Heart left ventricle (tissue), 16 donors: ENCODE results near the gene FOXJ2. TPM values are rescaled to one million over a fixed set of nuclear protein-coding genes. Genes with fewer than 3 reads are reported as not detected.
A peak's percentile ranks its signal among the peaks of the same experiment; 100 is the strongest.

ENCODE experiments used
- ATAC-seq, 4 donors: fragments of 200-7000 bp; cut with Tn5 transposase; one replicate each; pipeline ENCODE4 v1.9.1; 2020 to 2022; ENCODE audit warnings: moderate library complexity in 4 of 4, mild to moderate bottlenecking in 3 of 4, moderate number of reproducible peaks in 1 of 4
- DNase-seq, 5 donors: peaks; one replicate each; pipeline ENCODE4 v3.0.0-alpha.2; 2020
- H3K27ac ChIP-seq, 12 donors: fragments of 200-600 bp; sonication (generic) in 4 of 12; one replicate each; pipeline versions ENCODE4 v1.5.0 to v1.8.0; 2016 to 2022; ENCODE audit warnings: mild to moderate bottlenecking in 2 of 12
- H3K27me3 ChIP-seq, 9 donors: fragments of 200-600 bp; sonication (generic) in 2 of 9; one replicate each; pipeline versions ENCODE4 v1.5.1 to v1.8.0; 2016 to 2022; ENCODE audit warnings: mild to moderate bottlenecking in 3 of 9
- H3K36me3 ChIP-seq, 9 donors: fragments of 200-600 bp; sonication (generic) in 2 of 9; one replicate each; pipeline versions ENCODE4 v1.5.0 to v1.8.0; 2018 to 2022; ENCODE audit warnings: mild to moderate bottlenecking in 2 of 9
- H3K4me1 ChIP-seq, 12 donors: fragments of 200-600 bp; sonication (generic) in 4 of 12; one replicate each; pipeline versions ENCODE4 v1.5.0 to v1.8.0; 2016 to 2022; ENCODE audit warnings: mild to moderate bottlenecking in 3 of 12
- H3K4me3 ChIP-seq, 12 donors: fragments of 200-600 bp; sonication (generic) in 4 of 12; one replicate each; pipeline versions ENCODE4 v1.5.0 to v1.8.0; 2017 to 2022; ENCODE audit warnings: mild to moderate bottlenecking in 9 of 12, moderate library complexity in 4 of 12
- H3K9me3 ChIP-seq, 12 donors: fragments of 200-600 bp; sonication (generic) in 4 of 12; one replicate each; pipeline versions ENCODE4 v1.5.0 to v1.8.0; 2016 to 2022; ENCODE audit warnings: mild to moderate bottlenecking in 1 of 12
- POLR2A ChIP-seq, 2 donors: fragments of 450-650 bp; IDR thresholded peaks; one replicate each; pipeline ENCODE4 v1.6.1; 2017; ENCODE audit warnings: antibody characterized with exemption in 2 of 2, mild to moderate bottlenecking in 2 of 2, moderate library complexity in 2 of 2
- WGBS, 4 donors: extraction: QIAGEN DNeasy Blood & Tissue Kit in 2 of 4; methylation state at CpG; one replicate each; pipeline versions ENCODE4 v1.1.5 to v1.1.7; 2013 to 2018; 5-methylcytosine and 5-hydroxymethylcytosine counted together
- intact Hi-C, 10 donors: fragments of 100-400 bp; cut with DNase I; formaldehyde crosslinking; loops; one replicate each; pipeline versions ENCODE4 v1.11.1 to v1.14.2; 2022
- polyA plus RNA-seq, 2 donors: library from polyadenylated mRNA; stranded (reverse); fragments of 200-250 nt; gene quantifications; one replicate each; pipeline ENCODE4 v1.2.3, GENCODE V29; 2013
- total RNA-seq, 9 donors: library from RNA; depleted of rRNA in 2 of 9; stranded (reverse); fragments of >200 nt in 2 of 9; fragmentation: NEBNext Ultra II Directional in 3 of 9; extraction: Animal tissue kit (Norgen Biotek cat#: 25700) in 3 of 9; gene quantifications; one replicate each; pipeline versions ENCODE4 v1.1.0 to v1.2.4, GENCODE V29; 2016 to 2023
- TF ChIP-seq, protein P1 (sequence below), 12 donors: fragments of 200-600 bp; sonication (generic) in 4 of 12; IDR thresholded peaks; one replicate each; pipeline versions ENCODE4 v1.5.0 to v1.8.0; 2018 to 2022; ENCODE audit warnings: antibody characterized with exemption in 12 of 12, mild to moderate bottlenecking in 5 of 12
- donor health status: ischemic (EF 13 %, LVEDD 7.1; RV severe dilation, severe dysfunction).
- donor health status: healthy with polysubstance abuse.
- donor health status: DM: no; HTN: yes; CAD: no.
- donor health status: DM: no; HTN: no; CAD: no.
- donor health status: ischemic (EF 25% LVEDD 6.9; RV normal size, moderate dysfunction).
- donor health status: ischemic (EF 25% LVEDD 5.7; RV mildly dilated, moderate dysfunction).
- donor health status: healthy.
- donor health status: DM: yes; HTN: yes; CAD: no.
- donor health status: ischemic (EF 35%, LVEDD 5.7; RV mildly dilated, moderate dysfunction).
- donor health status: nonischemic (EF 11% LVEDD 7.7; RV severe dilation, severe dysfunction).
- donor health status: DM: yes; HTN: yes; CAD: no.
- donor health status: PGD.
- donor health status: ischemic (EF 29% LVEDD 5.4; RV normal size, mild dysfunction).
- donor health status: nonischemic (EF 23%, LVEDD 6.1; RV moderate dilation, normal function).

Gene FOXJ2
- total and polyA plus RNA-seq, 11 donors, result 9.4 to 34.7 (median 23.7) TPM

GRCh38 chr12:8075935-8076334 lies 43.4 kb downstream of the FOXJ2 start:
- H3K4me1 ChIP-seq, result peaks cover 0 to 25% (median 2%) of the 10 kb centered on the region in 12 donors

DNA sequence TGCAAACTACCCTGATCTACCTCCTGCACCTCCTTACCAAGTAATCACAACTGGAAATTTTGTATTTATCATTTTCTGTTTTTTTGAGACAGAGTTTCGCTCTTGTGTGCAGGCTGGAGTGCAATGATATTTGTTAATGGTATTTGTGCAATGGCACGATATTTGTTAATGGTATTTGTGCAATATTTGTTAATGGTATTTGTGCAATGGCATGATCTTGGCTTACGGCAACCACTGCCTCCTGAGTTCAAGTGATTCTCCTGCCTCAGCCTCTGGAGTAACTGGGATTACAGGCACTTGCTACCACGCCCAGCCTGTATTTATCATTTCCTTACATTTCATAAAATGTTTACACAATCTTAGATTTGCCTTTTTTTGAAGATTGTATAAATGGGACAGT lies 43.9 kb downstream of the FOXJ2 start:
- intact Hi-C loops, result loop anchor here in 3 of 10 donors (5.0 to 10.0 kb wide), 2 partner anchors 39 to 222 kb away; no protein-coding TSS in a partner anchor
- peaks cover 0 to 5% (median 0%) of the 10 kb centered on the region in 9 donors for H3K27me3 ChIP-seq
- WGBS, 4 donors, result 86 to 90% (median 86%) methylated on average over 4 of the region's 4 CpGs
- TF ChIP-seq, protein P1, sequence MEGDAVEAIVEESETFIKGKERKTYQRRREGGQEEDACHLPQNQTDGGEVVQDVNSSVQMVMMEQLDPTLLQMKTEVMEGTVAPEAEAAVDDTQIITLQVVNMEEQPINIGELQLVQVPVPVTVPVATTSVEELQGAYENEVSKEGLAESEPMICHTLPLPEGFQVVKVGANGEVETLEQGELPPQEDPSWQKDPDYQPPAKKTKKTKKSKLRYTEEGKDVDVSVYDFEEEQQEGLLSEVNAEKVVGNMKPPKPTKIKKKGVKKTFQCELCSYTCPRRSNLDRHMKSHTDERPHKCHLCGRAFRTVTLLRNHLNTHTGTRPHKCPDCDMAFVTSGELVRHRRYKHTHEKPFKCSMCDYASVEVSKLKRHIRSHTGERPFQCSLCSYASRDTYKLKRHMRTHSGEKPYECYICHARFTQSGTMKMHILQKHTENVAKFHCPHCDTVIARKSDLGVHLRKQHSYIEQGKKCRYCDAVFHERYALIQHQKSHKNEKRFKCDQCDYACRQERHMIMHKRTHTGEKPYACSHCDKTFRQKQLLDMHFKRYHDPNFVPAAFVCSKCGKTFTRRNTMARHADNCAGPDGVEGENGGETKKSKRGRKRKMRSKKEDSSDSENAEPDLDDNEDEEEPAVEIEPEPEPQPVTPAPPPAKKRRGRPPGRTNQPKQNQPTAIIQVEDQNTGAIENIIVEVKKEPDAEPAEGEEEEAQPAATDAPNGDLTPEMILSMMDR (IDR thresholded peaks at IDR 0.05), result no peak
- no peak for TF ChIP-seq POLR2A (IDR thresholded peaks at IDR 0.05)
- H3K36me3 ChIP-seq, result no peaks in the 10 kb centered on the region
- H3K4me3 ChIP-seq, result no peak overlapping the region
- H3K27ac ChIP-seq, result no peak overlapping the region
- H3K9me3 ChIP-seq, result no peaks in the 10 kb centered on the region
- peaks cover 0 to 25% (median 5%) of the 10 kb centered on the region in 12 donors for H3K4me1 ChIP-seq
- DNase-seq (no peak), ATAC-seq (no peak)

More at GRCh38 chr12:8075935-8076334, 43.4 kb downstream of the FOXJ2 start:
- Histone ChIP-seq H3K4me3 (no peak overlapping the region), H3K27ac (no peak overlapping the region), H3K36me3 (no peaks in the 10 kb centered on the region), H3K9me3 (no peaks in the 10 kb centered on the region), H3K27me3 (peaks cover 0 to 5% (median 0%) of the 10 kb centered on the region in 9 donors)
- TF ChIP-seq, protein P1 (IDR thresholded peaks at IDR 0.05), result no peak
- no peak for TF ChIP-seq POLR2A (IDR thresholded peaks at IDR 0.05)
- WGBS, 4 donors, result 89 to 93% (median 92%) methylated on average over 6 of the region's 6 CpGs
- intact Hi-C loops, result loop anchor here in 3 of 10 donors (5.0 to 10.0 kb wide), 2 partner anchors 39 to 221 kb away; no protein-coding TSS in a partner anchor
- ATAC-seq (no peak), DNase-seq (no peak)

DNA sequence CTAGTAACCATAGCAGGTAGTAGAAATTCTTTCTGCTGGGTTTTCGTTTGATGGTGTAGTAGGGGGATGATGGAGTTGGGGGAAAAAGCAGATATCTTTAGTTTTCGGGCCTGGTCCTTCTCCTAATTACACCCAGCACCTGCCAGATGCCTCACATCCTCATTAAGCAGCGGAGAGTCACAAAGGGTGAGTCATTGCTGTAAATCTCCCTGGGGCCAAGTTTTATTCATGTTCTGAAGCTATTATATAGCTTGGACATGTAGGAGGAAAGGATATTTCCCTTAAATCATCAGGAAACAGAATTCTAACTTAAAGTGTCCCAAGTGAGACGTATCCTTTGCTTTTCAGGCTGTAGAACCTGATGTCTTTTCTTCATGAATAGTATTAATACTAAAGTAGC lies 44.7 kb downstream of the FOXJ2 start:
- intact Hi-C loops, result loop anchor here in 3 of 10 donors (5.0 to 10.0 kb wide), 2 partner anchors 40 to 222 kb away; no protein-coding TSS in a partner anchor

DNA sequence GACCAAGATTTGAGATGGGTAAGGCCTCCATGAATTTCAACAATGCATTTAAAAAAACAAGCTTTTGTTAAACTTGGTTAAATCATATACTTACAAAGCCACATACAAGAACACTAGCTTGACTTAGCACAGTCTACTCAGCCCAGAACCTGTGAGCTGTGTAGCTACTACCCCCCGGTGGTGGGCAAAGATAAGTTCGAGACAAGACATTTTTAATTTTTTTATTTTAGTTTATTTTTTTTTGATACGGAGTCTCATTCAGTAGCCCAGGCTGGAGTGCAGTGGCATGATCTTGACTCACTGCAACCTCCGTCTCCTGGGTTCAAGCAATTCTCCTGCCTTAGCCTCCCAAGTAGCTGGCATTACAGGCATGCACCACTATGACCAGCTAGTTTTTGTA lies 45.9 kb downstream of the FOXJ2 start:
- 39 to 42% (median 39%) methylated on average over 4 of the region's 4 CpGs for WGBS, 4 donors
- Histone ChIP-seq H3K4me1 (peaks cover 0 to 27% (median 11%) of the 10 kb centered on the region in 12 donors), H3K27ac (no peak overlapping the region), H3K27me3 (peaks cover 0 to 5% (median 0%) of the 10 kb centered on the region in 9 donors), H3K9me3 (no peaks in the 10 kb centered on the region), H3K4me3 (no peak overlapping the region), H3K36me3 (no peaks in the 10 kb centered on the region)
- intact Hi-C loops, result loop anchor here in 3 of 10 donors (5.0 to 10.0 kb wide), 2 partner anchors 41 to 224 kb away; no protein-coding TSS in a partner anchor
- DNase-seq (peak in 1 of 5 donors; percentile 20), ATAC-seq (no peak)
- no peak for TF ChIP-seq POLR2A (IDR thresholded peaks at IDR 0.05)
- TF ChIP-seq, protein P1 (IDR thresholded peaks at IDR 0.05), result peak in 7 of 12 donors; percentile 12 to 41 (median 16)

More for the DNA sequence above, 44.7 kb downstream of the FOXJ2 start:
- no peak for DNase-seq
- 56 to 68% (median 60%) methylated on average over 4 of the region's 4 CpGs for WGBS, 4 donors
- Histone ChIP-seq H3K27ac (no peak overlapping the region), H3K4me1 (peaks cover 0 to 20% (median 5%) of the 10 kb centered on the region in 12 donors), H3K27me3 (peaks cover 0 to 5% (median 0%) of the 10 kb centered on the region in 9 donors), H3K36me3 (no peaks in the 10 kb centered on the region), H3K9me3 (no peaks in the 10 kb centered on the region), H3K4me3 (no peak overlapping the region)
- TF ChIP-seq, protein P1 (IDR thresholded peaks at IDR 0.05), result no peak
- TF ChIP-seq POLR2A (IDR thresholded peaks at IDR 0.05), result no peak
- no peak for ATAC-seq
